Mucosa of rectum (tissue), 2 donors: ENCODE data around the gene OR2V2.
A peak's percentile ranks its signal among the peaks of the same experiment; 100 is the strongest.
"Not testable (repeated sequence)": the region's sequence is repeated elsewhere in the genome, so short reads cannot be mapped to it uniquely, and the experiment has no call there.

Experiments used
- H3K27ac ChIP-seq, 2 donors: one replicate each; pipeline ENCODE4 v1.7.0; 2013; ENCODE audit warnings: inconsistent platforms in 2 of 2, low read depth in 2 of 2, low read length in 2 of 2
- H3K27me3 ChIP-seq, 2 donors: one replicate each; pipeline ENCODE4 v1.7.0; 2013; ENCODE audit warnings: low read length in 2 of 2; ENCODE audit not compliant: control insufficient read depth in 2 of 2, insufficient read depth in 2 of 2
- H3K36me3 ChIP-seq, 2 donors: one replicate each; pipeline ENCODE4 v1.7.0; 2013; ENCODE audit warnings: low read length in 2 of 2; ENCODE audit not compliant: control insufficient read depth in 2 of 2, insufficient read depth in 2 of 2
- H3K4me1 ChIP-seq, 2 donors: one replicate each; pipeline ENCODE4 v1.7.0; 2013; ENCODE audit warnings: low read length in 2 of 2, mild to moderate bottlenecking in 1 of 2; ENCODE audit not compliant: control insufficient read depth in 2 of 2, insufficient read depth in 2 of 2
- H3K4me3 ChIP-seq, 2 donors: one replicate each; pipeline ENCODE4 v1.7.0; 2013; ENCODE audit warnings: low read length in 2 of 2
- H3K9ac ChIP-seq, 2 donors: one replicate each; pipeline ENCODE4 v1.7.0; 2013; ENCODE audit warnings: low read length in 2 of 2, low read depth in 1 of 2, mild to moderate bottlenecking in 1 of 2
- H3K9me3 ChIP-seq, 2 donors: one replicate each; pipeline ENCODE4 v1.7.0; 2013; ENCODE audit warnings: low read length in 2 of 2; ENCODE audit not compliant: control insufficient read depth in 2 of 2
- donor health status: healthy.
- donor health status: Normal muscosa, but diverticular disease.

The OR2V2 gene

GRCh38 chr5:181159286-181160151 is 12.1 kb downstream of the OR2V2 start:
- no peaks in the 10 kb centered on the region for H3K36me3 ChIP-seq
- no peak overlapping the region for H3K9ac ChIP-seq
- H3K4me1 ChIP-seq = no peaks in the 10 kb centered on the region
- no peak overlapping the region for H3K4me3 ChIP-seq
- no peaks in the 10 kb centered on the region for H3K9me3 ChIP-seq
- no peak overlapping the region for H3K27ac ChIP-seq
- H3K27me3 ChIP-seq = peaks cover 0 to 4% of the 10 kb centered on the region in 2 donors

- Histone ChIP-seq H3K9me3 (no peaks in the 10 kb centered on the region), H3K27ac (peak overlapping the region in 1 of 2 donors; percentile 54), H3K4me1 (no peaks in the 10 kb centered on the region), H3K4me3 (peak overlapping the region in 1 of 2 donors; percentile 26), H3K9ac (no peak overlapping the region), H3K36me3 (no peaks in the 10 kb centered on the region), H3K27me3 (peaks cover 0 to 5% of the 10 kb centered on the region in 2 donors)
These were observed 12.9 kb downstream of the OR2V2 start for GRCh38 chr5:181160152-181160754.

GRCh38 chr5:181160755-181161533 is 13.6 kb downstream of the OR2V2 start:
- not testable (repeated sequence) for H3K27me3 ChIP-seq, H3K9me3 ChIP-seq, H3K36me3 ChIP-seq, H3K27ac ChIP-seq, H3K9ac ChIP-seq, H3K4me1 ChIP-seq
- peak overlapping the region in 1 of 2 donors; percentile 38 for H3K4me3 ChIP-seq

GRCh38 chr5:181161534-181162175 is 14.3 kb downstream of the OR2V2 start:
- Histone ChIP-seq H3K27me3 (peaks cover 0 to 5% of the 10 kb centered on the region in 2 donors), H3K4me3 (peak overlapping the region in 1 of 2 donors; percentile 38), H3K9ac (no peak overlapping the region), H3K27ac (no peak overlapping the region), H3K36me3 (no peaks in the 10 kb centered on the region), H3K9me3 (no peaks in the 10 kb centered on the region), H3K4me1 (no peaks in the 10 kb centered on the region)

- no peak overlapping the region for H3K9ac ChIP-seq
- H3K27ac ChIP-seq = no peak overlapping the region
- H3K4me3 ChIP-seq = no peak overlapping the region
- no peaks in the 10 kb centered on the region for H3K36me3 ChIP-seq
- no peaks in the 10 kb centered on the region for H3K4me1 ChIP-seq
- peaks cover 14 to 23% of the 10 kb centered on the region in 2 donors for H3K27me3 ChIP-seq
- no peaks in the 10 kb centered on the region for H3K9me3 ChIP-seq
These were observed 16.2 kb downstream of the OR2V2 start for GRCh38 chr5:181163487-181164075.

- Histone ChIP-seq H3K9me3 (no peaks in the 10 kb centered on the region), H3K4me3 (no peak overlapping the region), H3K27me3 (peaks cover 21 to 30% of the 10 kb centered on the region in 2 donors), H3K4me1 (no peaks in the 10 kb centered on the region), H3K27ac (no peak overlapping the region), H3K9ac (no peak overlapping the region), H3K36me3 (no peaks in the 10 kb centered on the region)
These were observed 16.9 kb downstream of the OR2V2 start for GRCh38 chr5:181164076-181164952.

GRCh38 chr5:181166812-181167733 is 19.7 kb downstream of the OR2V2 start:
- Histone ChIP-seq H3K27me3 (peaks cover 43 to 55% of the 10 kb centered on the region in 2 donors), H3K4me3 (no peak overlapping the region), H3K36me3 (no peaks in the 10 kb centered on the region), H3K9me3 (no peaks in the 10 kb centered on the region), H3K4me1 (peaks cover 0 to 6% of the 10 kb centered on the region in 2 donors), H3K9ac (no peak overlapping the region), H3K27ac (no peak overlapping the region)

GRCh38 chr5:181167814-181168488 is 20.6 kb downstream of the OR2V2 start:
- Histone ChIP-seq H3K27me3 (peaks cover 51 to 56% of the 10 kb centered on the region in 2 donors), H3K27ac (no peak overlapping the region), H3K4me3 (no peak overlapping the region), H3K4me1 (peaks cover 0 to 6% of the 10 kb centered on the region in 2 donors), H3K9ac (no peak overlapping the region), H3K9me3 (no peaks in the 10 kb centered on the region), H3K36me3 (no peaks in the 10 kb centered on the region)
